LHCN-M2 (cell line): Measurements from ENCODE around the gene PDS5A. TPM values are rescaled to one million over a fixed set of nuclear protein-coding genes. Genes with fewer than 3 reads are reported as not detected.
"Not testable (repeated sequence)": the region's sequence is repeated elsewhere in the genome, so short reads cannot be mapped to it uniquely, and the experiment has no call there.

Experiments used
- DNase-seq: peaks from one replicate; pipeline ENCODE4 v3.0.0-alpha.2; 2012; ENCODE audit warnings: low read depth
- polyA plus RNA-seq: library from polyadenylated mRNA; unstranded; fragments of >200 nt; gene quantifications from one replicate; pipeline ENCODE4 v1.2.1, GENCODE V29; 2012; ENCODE audit warnings: missing spikeins
- total RNA-seq: library from RNA; depleted of rRNA; stranded (reverse); fragments of >200 nt; gene quantifications from 2 replicates; pipeline ENCODE4 v1.2.3, GENCODE V29; 2014; rRNA removed

Gene PDS5A
- 57.3 and 63.1 TPM in 2 replicates for total RNA-seq
- polyA plus RNA-seq, result 15.1 TPM

- DNase-seq, result peak; percentile 87
Measured at GRCh38 chr4:39977489-39978377, at the start of gene PDS5A. TSS of gene PDS5A (minus strand) at chr4:39977911. CDS start at chr4:39976577, 1,334 bp downstream.

- not testable (repeated sequence) for DNase-seq
Measured at GRCh38 chr4:40024049-40024448, 46.3 kb upstream of the PDS5A start.

GRCh38 chr4:40021116-40021515, 43.4 kb upstream of the PDS5A start:
- not testable (repeated sequence) for DNase-seq

- DNase-seq, result no peak
Measured at GRCh38 chr4:40020221-40020620, 42.5 kb upstream of the PDS5A start.

GRCh38 chr4:40016007-40016406, 38.3 kb upstream of the PDS5A start:
- no peak for DNase-seq

GRCh38 chr4:40003986-40004385, 26.3 kb upstream of the PDS5A start:
- peak; percentile 43 for DNase-seq

GRCh38 chr4:40000711-40001110, 23.0 kb upstream of the PDS5A start:
- no peak for DNase-seq

- DNase-seq, result no peak
Measured at GRCh38 chr4:39998659-39999345, 21.1 kb upstream of the PDS5A start.

GRCh38 chr4:39996811-39997210, 19.1 kb upstream of the PDS5A start:
- DNase-seq, result no peak

GRCh38 chr4:39994406-39994805, 16.7 kb upstream of the PDS5A start:
- no peak for DNase-seq

GRCh38 chr4:39989381-39989780, 11.7 kb upstream of the PDS5A start:
- not testable (repeated sequence) for DNase-seq

GRCh38 chr4:39987485-39987884, 9.8 kb upstream of the PDS5A start:
- DNase-seq, result no peak

- DNase-seq, result no peak
Measured at GRCh38 chr4:39978904-39979303, 1.2 kb upstream of the PDS5A start.

GRCh38 chr4:39978378-39978775, 666 bp upstream of the PDS5A start:
- no peak for DNase-seq

- peak; percentile 20 for DNase-seq
Measured at GRCh38 chr4:39976945-39977488, 694 bp downstream of the PDS5A start.

GRCh38 chr4:39976141-39976944, 1.4 kb downstream of the PDS5A start:
- DNase-seq, result peak; percentile 82

- peak; percentile 60 for DNase-seq
Measured at GRCh38 chr4:39975488-39976089, 2.1 kb downstream of the PDS5A start.

GRCh38 chr4:39973052-39973451, 4.7 kb downstream of the PDS5A start:
- DNase-seq, result not testable (repeated sequence)

- DNase-seq, result peak; percentile 9
Measured at GRCh38 chr4:39970671-39971640, 6.8 kb downstream of the PDS5A start.

- no peak for DNase-seq
Measured at GRCh38 chr4:39963656-39964055, 14.1 kb downstream of the PDS5A start.
